Astrocyte (in vitro differentiated cells and primary cell): ENCODE data around the gene SMCO2. TPM values are rescaled to one million over a fixed set of nuclear protein-coding genes. Genes with fewer than 3 reads are reported as not detected.

Experiments
- DNase-seq: peaks from one replicate; pipeline ENCODE4 v3.0.0-alpha.2; 2010; ENCODE audit warnings: low read depth
- FAIRE-seq: peaks from 2 replicates; lab custom pipeline; 2011; peaks lifted over from hg19 to GRCh38; lab: Jason Lieb, UNC
- H2AFZ ChIP-seq: 2 replicates; pipeline ENCODE4 v1.6.0; 2012; ENCODE audit warnings: low read depth, low read length, inconsistent platforms
- H3K27ac ChIP-seq: 2 replicates; pipeline ENCODE4 v1.5.1; 2011; ENCODE audit warnings: low read depth, low read length, inconsistent platforms
- H3K27me3 ChIP-seq: 2 replicates; pipeline ENCODE4 v1.6.0; 2011; ENCODE audit warnings: low read length, inconsistent platforms; ENCODE audit not compliant: insufficient read depth
- H3K36me3 ChIP-seq: 2 replicates; pipeline ENCODE4 v1.5.1; 2011; ENCODE audit warnings: low read length, inconsistent platforms; ENCODE audit not compliant: insufficient read depth
- H3K4me1 ChIP-seq: 2 replicates; pipeline ENCODE4 v1.5.1; 2011; ENCODE audit warnings: low read length, inconsistent platforms; ENCODE audit not compliant: insufficient read depth
- H3K4me2 ChIP-seq: 2 replicates; pipeline ENCODE4 v1.6.0; 2012; ENCODE audit warnings: low read length, inconsistent platforms
- H3K4me3 ChIP-seq: 2 replicates; pipeline ENCODE4 v1.5.1; 2011; ENCODE audit warnings: low read depth, mild to moderate bottlenecking, low read length, inconsistent platforms; ENCODE audit not compliant: insufficient read depth
- H3K79me2 ChIP-seq: 2 replicates; pipeline ENCODE4 v1.6.0; 2012; ENCODE audit warnings: mild to moderate bottlenecking, low read length, inconsistent platforms; ENCODE audit not compliant: insufficient read depth
- H3K9ac ChIP-seq: 2 replicates; pipeline ENCODE4 v1.6.0; 2012; ENCODE audit warnings: mild to moderate bottlenecking, low read length, inconsistent platforms
- H3K9me3 ChIP-seq: 2 replicates; pipeline ENCODE4 v1.5.1; 2012; ENCODE audit warnings: low read depth, mild to moderate bottlenecking, low read length, inconsistent platforms; ENCODE audit not compliant: insufficient read depth
- H4K20me1 ChIP-seq: 2 replicates; pipeline ENCODE4 v1.6.0; 2012; ENCODE audit warnings: low read length, inconsistent platforms; ENCODE audit not compliant: insufficient read depth
- H3K27ac Mint-ChIP-seq: one replicate; pipeline ENCODE4 v1.8.0; 2021; ENCODE audit warnings: mild to moderate bottlenecking, mixed read lengths; ENCODE audit not compliant: unreplicated experiment
- H3K27me3 Mint-ChIP-seq: one replicate; pipeline ENCODE4 v1.8.0; 2021; ENCODE audit warnings: low read depth, mixed read lengths; ENCODE audit not compliant: unreplicated experiment
- H3K36me3 Mint-ChIP-seq: one replicate; pipeline ENCODE4 v1.8.0; 2021; ENCODE audit warnings: low read depth, mixed read lengths; ENCODE audit not compliant: unreplicated experiment
- H3K4me1 Mint-ChIP-seq: one replicate; pipeline ENCODE4 v1.8.0; 2021; ENCODE audit warnings: low read depth, mixed read lengths; ENCODE audit not compliant: unreplicated experiment
- H3K4me3 Mint-ChIP-seq: one replicate; pipeline ENCODE4 v1.8.0; 2021; ENCODE audit warnings: mild to moderate bottlenecking, moderate library complexity, mixed read lengths; ENCODE audit not compliant: unreplicated experiment
- H3K9me3 Mint-ChIP-seq: one replicate; pipeline ENCODE4 v1.8.0; 2021; ENCODE audit warnings: mild to moderate bottlenecking, mixed read lengths; ENCODE audit not compliant: unreplicated experiment
- CTCF ChIP-seq: IDR thresholded peaks from 2 replicates; pipeline ENCODE4 v1.5.1; 2011; ENCODE audit warnings: low read depth, mild to moderate bottlenecking, inconsistent platforms, low read length, moderate library complexity; ENCODE audit not compliant: insufficient read depth
- EZH2 ChIP-seq: IDR thresholded peaks from 2 replicates; pipeline ENCODE4 v1.6.1; 2012; ENCODE audit warnings: mild to moderate bottlenecking, low read length, inconsistent platforms; ENCODE audit not compliant: insufficient read depth
- total RNA-seq: library from RNA; stranded (reverse); gene quantifications from 2 replicates; pipeline ENCODE4 v1.2.1, GENCODE V29; 2021

The SMCO2 gene
- total RNA-seq, 1 donor from 2014 or later, result 0.32 TPM

- TF ChIP-seq CTCF (no peak), EZH2 (no peak)
- Histone ChIP-seq H4K20me1 (peaks cover 19% of the 10 kb centered on the region), H3K4me2 (peak overlapping the region; percentile 16), H3K36me3 (no peaks in the 10 kb centered on the region), H3K4me1 (peaks cover 47% of the 10 kb centered on the region), H3K27ac (no peak overlapping the region), H3K9me3 (no peaks in the 10 kb centered on the region), H2AFZ (no peak overlapping the region), H3K79me2 (peaks cover 94% of the 10 kb centered on the region), H3K27me3 (no peaks in the 10 kb centered on the region), H3K9ac (no peak overlapping the region), H3K4me3 (no peak overlapping the region)
- no peak for FAIRE-seq
- peak; percentile 35 for DNase-seq
- Mint-ChIP-seq H3K4me1 (peaks cover 62% of the 10 kb centered on the region), H3K4me3 (no peak overlapping the region), H3K27ac (no peak overlapping the region), H3K27me3 (no peaks in the 10 kb centered on the region), H3K36me3 (peaks cover 6% of the 10 kb centered on the region), H3K9me3 (peaks cover 2% of the 10 kb centered on the region)
Measured at GRCh38 chr12:27545665-27546064, 99.1 kb downstream of the SMCO2 start.

- Histone ChIP-seq H3K79me2 (peaks cover 95% of the 10 kb centered on the region), H3K27me3 (no peaks in the 10 kb centered on the region), H3K9ac (no peak overlapping the region), H3K4me2 (no peak overlapping the region), H3K27ac (peak overlapping the region; percentile 1), H3K9me3 (no peaks in the 10 kb centered on the region), H3K36me3 (no peaks in the 10 kb centered on the region), H3K4me1 (peaks cover 38% of the 10 kb centered on the region), H4K20me1 (peaks cover 2% of the 10 kb centered on the region), H3K4me3 (no peak overlapping the region), H2AFZ (no peak overlapping the region)
- H3K36me3 Mint-ChIP-seq, result peaks cover 6% of the 10 kb centered on the region
- H3K4me3 Mint-ChIP-seq, result no peak overlapping the region
- H3K27me3 Mint-ChIP-seq, result no peaks in the 10 kb centered on the region
- DNase-seq (no peak), FAIRE-seq (no peak)
- peaks cover 2% of the 10 kb centered on the region for H3K9me3 Mint-ChIP-seq
- TF ChIP-seq EZH2 (no peak), CTCF (no peak)
- H3K4me1 Mint-ChIP-seq, result peaks cover 60% of the 10 kb centered on the region
- no peak overlapping the region for H3K27ac Mint-ChIP-seq
Measured at GRCh38 chr12:27547592-27547991, 101.1 kb downstream of the SMCO2 start.

GRCh38 chr12:27548301-27549199 is 102.0 kb downstream of the SMCO2 start:
- peak overlapping the region; percentile 78 for H3K9ac ChIP-seq
- Mint-ChIP-seq H3K27me3 (no peaks in the 10 kb centered on the region), H3K36me3 (peaks cover 6% of the 10 kb centered on the region), H3K4me3 (no peak overlapping the region), H3K27ac (peak overlapping the region; percentile 21), H3K4me1 (peaks cover 58% of the 10 kb centered on the region), H3K9me3 (peaks cover 2% of the 10 kb centered on the region)
- no peak overlapping the region for H2AFZ ChIP-seq
- TF ChIP-seq EZH2 (no peak), CTCF (no peak)
- DNase-seq (no peak), FAIRE-seq (no peak)
- H3K79me2 ChIP-seq, result peaks cover 95% of the 10 kb centered on the region
- no peaks in the 10 kb centered on the region for H3K9me3 ChIP-seq
- H3K36me3 ChIP-seq, result no peaks in the 10 kb centered on the region
- peaks cover 41% of the 10 kb centered on the region for H3K4me1 ChIP-seq
- H3K4me3 ChIP-seq, result no peak overlapping the region
- H4K20me1 ChIP-seq, result peaks cover 2% of the 10 kb centered on the region
- H3K4me2 ChIP-seq, result peak overlapping the region; percentile 83
- no peaks in the 10 kb centered on the region for H3K27me3 ChIP-seq
- peak overlapping the region; percentile 95 for H3K27ac ChIP-seq
